H1 (cell line): ENCODE data around the gene SLC2A2. TPM values are rescaled to one million over a fixed set of nuclear protein-coding genes. Genes with fewer than 3 reads are reported as not detected.

ENCODE experiments used
- CTCF ChIA-PET: fragments of 300-600 bp; sonication (Branson Sonifier 250); formaldehyde crosslinking; loops from one replicate; lab custom pipeline; 2021; ENCODE audit not compliant: partially characterized antibody; lab: Charles Lee
- POLR2A ChIA-PET: fragments of 300-600 bp; sonication (Branson Sonifier 250); formaldehyde crosslinking; loops from one replicate; lab custom pipeline; 2021; ENCODE audit warnings: inconsistent platforms; ENCODE audit not compliant: partially characterized antibody; lab: Charles Lee
- DNase-seq, 2 experiments: peaks; one replicate each; pipeline versions ENCODE4 v3.0.0 to v3.0.0-alpha.2; 2010 to 2022; ENCODE audit warnings: low spot score in 2 of 2, low read depth in 1 of 2, mixed read lengths in 1 of 2
- FAIRE-seq: peaks from 2 replicates; lab custom pipeline; 2011; peaks lifted over from hg19 to GRCh38; lab: Jason Lieb, UNC
- H2AFZ ChIP-seq: 2 replicates; pipeline ENCODE4 v1.8.1; 2012; ENCODE audit warnings: low read length, inconsistent platforms
- H2AK5ac ChIP-seq: 2 replicates; pipeline ENCODE4 v1.6.1; 2013; ENCODE audit warnings: low read depth, low read length
- H2BK120ac ChIP-seq: replicated peaks from 2 replicates; pipeline ENCODE3; 2013; ENCODE audit warnings: low read depth, low read length, inconsistent platforms
- H2BK12ac ChIP-seq: 2 replicates; pipeline ENCODE4 v1.6.1; 2013; ENCODE audit warnings: low read depth, low read length
- H2BK15ac ChIP-seq: 2 replicates; pipeline ENCODE4 v1.6.1; 2013; ENCODE audit warnings: low read length
- H2BK20ac ChIP-seq: 2 replicates; pipeline ENCODE4 v1.6.1; 2013; ENCODE audit warnings: low read length
- H2BK5ac ChIP-seq: 2 replicates; pipeline ENCODE4 v1.6.1; 2013; ENCODE audit warnings: low read depth, low read length
- H3K14ac ChIP-seq: 2 replicates; pipeline ENCODE4 v1.6.1; 2013; ENCODE audit warnings: inconsistent platforms; ENCODE audit not compliant: insufficient read length
- H3K18ac ChIP-seq: 2 replicates; pipeline ENCODE4 v1.6.1; 2013; ENCODE audit warnings: low read length; ENCODE audit errors: extremely low read depth
- H3K23ac ChIP-seq: 2 replicates; pipeline ENCODE4 v1.6.1; 2013; ENCODE audit warnings: inconsistent platforms; ENCODE audit not compliant: insufficient read length
- H3K23me2 ChIP-seq: 2 replicates; pipeline ENCODE4 v1.6.1; 2013; ENCODE audit warnings: low read depth, low read length
- H3K27ac ChIP-seq: 2 replicates; pipeline ENCODE4 v1.6.1; 2011; ENCODE audit warnings: low read depth, low read length, inconsistent platforms
- H3K27me3 ChIP-seq, 4 experiments: replicated peaks in 1 of 4; 1 replicate in 1 of 4; 2 replicates in 3 of 4; pipeline versions ENCODE4 v1.6.1 to v1.8.1; 2011 to 2013; ENCODE audit warnings: low read length in 3 of 4, mild to moderate bottlenecking in 3 of 4, inconsistent platforms in 2 of 4, mixed read lengths in 2 of 4, moderate library complexity in 1 of 4; ENCODE audit not compliant: control insufficient read depth in 3 of 4, insufficient read depth in 3 of 4; ENCODE audit errors: extremely low read depth in 1 of 4
- H3K36me3 ChIP-seq, 4 experiments: 2 replicates each; pipeline versions ENCODE4 v1.6.1 to v1.8.1; 2011 to 2013; ENCODE audit warnings: mild to moderate bottlenecking in 4 of 4, low read length in 3 of 4, moderate library complexity in 2 of 4, control low read depth in 1 of 4, inconsistent platforms in 1 of 4; ENCODE audit not compliant: insufficient read depth in 4 of 4, control insufficient read depth in 2 of 4
- H3K4ac ChIP-seq: replicated peaks from 2 replicates; pipeline ENCODE3; 2013; ENCODE audit warnings: low read length, low read depth, mixed read lengths, inconsistent platforms; ENCODE audit not compliant: insufficient read length
- H3K4me1 ChIP-seq, 4 experiments: replicated peaks in 1 of 4; 1 replicate in 1 of 4; 2 replicates in 3 of 4; pipeline versions ENCODE4 v1.6.1 to v1.8.1; 2011 to 2013; ENCODE audit warnings: low read length in 3 of 4, inconsistent platforms in 2 of 4, mixed read lengths in 1 of 4; ENCODE audit not compliant: insufficient read depth in 4 of 4, control insufficient read depth in 3 of 4
- H3K4me2 ChIP-seq, 2 experiments: 2 replicates each; pipeline versions ENCODE4 v1.6.1 to v1.8.1; 2011 to 2013; ENCODE audit warnings: low read depth in 2 of 2, low read length in 2 of 2, control low read depth in 1 of 2, inconsistent platforms in 1 of 2, mild to moderate bottlenecking in 1 of 2; ENCODE audit not compliant: insufficient read depth in 1 of 2
- H3K4me3 ChIP-seq, 4 experiments: fragments of 200-600, 300-600 bp in 1 of 4; sonication (generic), shearing (Covaris generic), sonication (Bioruptor Twin) in 1 of 4; 2 replicates each; pipeline versions ENCODE4 v1.5.1 to v1.8.1; 2011 to 2016; ENCODE audit warnings: low read length in 4 of 4, low read depth in 3 of 4, control low read depth in 2 of 4, inconsistent platforms in 2 of 4, mild to moderate bottlenecking in 2 of 4, mixed read lengths in 1 of 4, moderate library complexity in 1 of 4; ENCODE audit not compliant: insufficient read depth in 2 of 4; ENCODE audit errors: extremely low read depth in 1 of 4
- H3K56ac ChIP-seq: replicated peaks from 2 replicates; pipeline ENCODE3; 2013; ENCODE audit warnings: low read depth, mild to moderate bottlenecking, mixed read lengths, low read length, inconsistent platforms; ENCODE audit not compliant: insufficient read length
- H3K79me1 ChIP-seq: 2 replicates; pipeline ENCODE4 v1.6.1; 2013; ENCODE audit warnings: low read depth, low read length, control low read depth
- H3K79me2 ChIP-seq, 2 experiments: 2 replicates each; pipeline versions ENCODE4 v1.6.1 to v1.8.1; 2012 to 2013; ENCODE audit warnings: low read length in 2 of 2, mild to moderate bottlenecking in 2 of 2, inconsistent platforms in 1 of 2; ENCODE audit not compliant: insufficient read depth in 2 of 2, control insufficient read depth in 1 of 2
- H3K9ac ChIP-seq, 4 experiments: replicated peaks in 1 of 4; 1 replicate in 1 of 4; 2 replicates in 3 of 4; pipeline versions ENCODE4 v1.6.1 to v1.8.1; 2011 to 2013; ENCODE audit warnings: low read depth in 3 of 4, low read length in 3 of 4, control low read depth in 2 of 4, mild to moderate bottlenecking in 2 of 4, moderate library complexity in 2 of 4, inconsistent platforms in 1 of 4; ENCODE audit errors: extremely low read depth in 1 of 4
- H3K9me3 ChIP-seq, 2 experiments: 2 replicates each; pipeline versions ENCODE4 v1.6.1 to v1.8.1; 2012 to 2013; ENCODE audit warnings: mild to moderate bottlenecking in 2 of 2, moderate library complexity in 2 of 2, control low read depth in 1 of 2, inconsistent platforms in 1 of 2, low read depth in 1 of 2, low read length in 1 of 2, mixed read lengths in 1 of 2; ENCODE audit not compliant: insufficient read depth in 2 of 2
- H4K20me1 ChIP-seq, 2 experiments: replicated peaks in 1 of 2; 2 replicates each; pipeline versions ENCODE3 to v1.8.1; 2011 to 2013; ENCODE audit warnings: inconsistent platforms in 2 of 2, low read length in 2 of 2, mild to moderate bottlenecking in 1 of 2; ENCODE audit not compliant: insufficient read depth in 2 of 2, control insufficient read depth in 1 of 2
- H4K5ac ChIP-seq: 2 replicates; pipeline ENCODE4 v1.6.1; 2013; ENCODE audit warnings: low read length, low read depth, mixed read lengths, inconsistent platforms; ENCODE audit not compliant: insufficient read length
- H4K8ac ChIP-seq: 2 replicates; pipeline ENCODE4 v1.8.0; 2013; ENCODE audit warnings: mild to moderate bottlenecking, moderate library complexity, low read length, inconsistent platforms; ENCODE audit not compliant: insufficient read depth; ENCODE audit errors: extremely low read depth
- H4K91ac ChIP-seq: replicated peaks from 2 replicates; pipeline ENCODE3; 2013; ENCODE audit warnings: low read length, mixed read lengths, inconsistent platforms; ENCODE audit not compliant: insufficient read length
- KDM1A ChIP-seq: fragments of 200-600, 300-600 bp; sonication (generic); IDR thresholded peaks from 2 replicates; pipeline ENCODE4 v1.7.1; 2016; ENCODE audit warnings: mild to moderate bottlenecking, low read length, borderline replicate concordance
- RAD21 ChIP-seq, 2 experiments: IDR thresholded peaks in 1 of 2; conservative IDR thresholded peaks in 1 of 2; 2 replicates each; pipeline ENCODE4 v1.6.1; 2011; ENCODE audit warnings: low read depth in 2 of 2, low read length in 2 of 2, improper control_type of control experiment in 1 of 2, inconsistent platforms in 1 of 2, mild to moderate bottlenecking in 1 of 2, moderate library complexity in 1 of 2
- RXRA ChIP-seq: IDR thresholded peaks from 2 replicates; pipeline ENCODE4 v1.6.1; 2011; ENCODE audit warnings: low read depth, mild to moderate bottlenecking, low read length, moderate library complexity; ENCODE audit not compliant: insufficient read depth
- TAF7 ChIP-seq: optimal IDR thresholded peaks from 2 replicates; pipeline ENCODE3; 2011; ENCODE audit warnings: low read depth, mild to moderate bottlenecking, inconsistent platforms, low read length, moderate library complexity, borderline replicate concordance
- TCF12 ChIP-seq: IDR thresholded peaks from 2 replicates; pipeline ENCODE4 v1.6.1; 2011; ENCODE audit warnings: low read depth, mild to moderate bottlenecking, low read length
- ZNF274 ChIP-seq: IDR thresholded peaks from 2 replicates; pipeline ENCODE4 v1.7.0; 2012; ENCODE audit warnings: low read length, borderline replicate concordance; ENCODE audit errors: extremely low read depth
- WGBS, 2 experiments: shearing (Covaris generic) in 1 of 2; methylation state at CpG; one replicate each; pipeline versions ENCODE4 v1.1.6 to v1.1.7; 2013 to 2015; ENCODE audit warnings: low lambda C conversion rate in 2 of 2, mixed read lengths in 2 of 2, inconsistent platforms in 1 of 2, low coverage in 1 of 2, missing lambda C conversion rate in 1 of 2; ENCODE audit not compliant: insufficient replicate concordance in 2 of 2, insufficient coverage in 1 of 2, insufficient read length in 1 of 2; ENCODE audit errors: extremely low coverage in 1 of 2, missing lambda C conversion rate in 1 of 2; 5-methylcytosine and 5-hydroxymethylcytosine counted together
- polyA plus RNA-seq, 7 experiments: library from polyadenylated mRNA; depleted of rRNA in 3 of 7; stranded (reverse) in 5 of 7; unstranded in 2 of 7; fragments of >200 nt in 5 of 7; fragments of 200-250 nt in 2 of 7; gene quantifications; 1 replicate in 5 of 7; 2 replicates in 1 of 7; 4 replicates in 1 of 7; pipeline versions ENCODE4 v1.2.1 to v1.2.3, GENCODE V29; 2011 to 2013; ENCODE audit warnings: missing spikeins in 2 of 7, mixed read lengths in 2 of 7
- total RNA-seq: library from RNA; stranded (reverse); fragmentation: NEBNext Ultra II Directional; extraction: Animal tissue kit (Norgen Biotek cat#: 25700); gene quantifications from 2 replicates; pipeline ENCODE4 v1.2.1, GENCODE V29; 2021

The SLC2A2 gene
- total and polyA plus RNA-seq, 2 of the 8 experiments (the other 6 are each of a cell fraction or from before 2014, with no cell fraction given): not detected

DNA sequence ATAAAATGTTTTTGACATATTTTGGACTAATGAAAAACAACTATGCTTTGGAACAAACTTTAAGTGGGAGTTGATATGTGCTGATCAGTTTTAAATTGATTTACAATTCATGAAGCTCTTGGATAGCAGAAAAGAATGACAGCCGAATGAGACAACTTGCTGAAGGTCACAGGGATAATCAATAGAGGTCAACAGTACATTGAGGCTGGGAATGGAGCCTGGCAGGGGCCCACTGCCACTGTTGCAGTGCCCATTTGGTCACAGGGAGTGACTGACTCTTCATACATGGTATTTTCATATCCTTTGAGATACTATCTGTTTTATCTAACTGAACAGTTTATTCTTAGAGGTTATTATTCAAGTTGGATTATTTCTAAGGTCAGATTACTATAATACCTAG is 59.4 kb downstream of the SLC2A2 start:
- no peak overlapping the region for H3K23ac ChIP-seq
- H3K4me2 ChIP-seq: no peak overlapping the region
- TF ChIP-seq KDM1A: no peak
- TF ChIP-seq RAD21 (IDR thresholded peaks at IDR 0.05 in 1 of 2, conservative IDR thresholded peaks at IDR 0.05 in 1 of 2; ENCODE audit: low read depth in 2 of 2, low read length in 2 of 2): no peak
- TF ChIP-seq RXRA: no peak
- no peak for TF ChIP-seq TCF12
- TF ChIP-seq ZNF274: no peak
- no peak for TF ChIP-seq TAF7
- H4K5ac ChIP-seq: no peak overlapping the region
- FAIRE-seq: no peak
- H3K4me1 ChIP-seq: peaks cover 0 to 3% (median 0%) of the 10 kb centered on the region in 4 experiments; a peak in 1 of 7 replicates
- POLR2A ChIA-PET: no interaction called here
- no peak for DNase-seq
- WGBS, 2 experiments: 86% methylated on average over 1 of the region's 1 CpG; no CpG with 5 or more reads in 1 of the 2 experiments
- H2BK12ac ChIP-seq: no peak overlapping the region
- no peak overlapping the region for H2BK120ac ChIP-seq
- H3K79me2 ChIP-seq: no peaks in the 10 kb centered on the region
- H3K9ac ChIP-seq: no peak overlapping the region
- no peak overlapping the region for H3K14ac ChIP-seq
- H2AFZ ChIP-seq: no peak overlapping the region
- H2BK5ac ChIP-seq: no peak overlapping the region
- no peak overlapping the region for H4K8ac ChIP-seq
- H3K27ac ChIP-seq: no peak overlapping the region
- H3K79me1 ChIP-seq: no peaks in the 10 kb centered on the region
- no peak overlapping the region for H2BK15ac ChIP-seq
- H3K4ac ChIP-seq: no peak overlapping the region
- H3K56ac ChIP-seq: no peak overlapping the region
- no peak overlapping the region for H2BK20ac ChIP-seq
- H4K20me1 ChIP-seq: no peaks in the 10 kb centered on the region
- H2AK5ac ChIP-seq: no peak overlapping the region
- H4K91ac ChIP-seq: no peak overlapping the region
- H3K36me3 ChIP-seq: no peaks in the 10 kb centered on the region
- no peaks in the 10 kb centered on the region for H3K23me2 ChIP-seq
- CTCF ChIA-PET: interaction anchor here (1.2 kb wide), 1 partner anchor 863 kb away, joined by 3 read pairs; no protein-coding TSS in a partner anchor
- no peaks in the 10 kb centered on the region for H3K27me3 ChIP-seq
- no peak overlapping the region for H3K4me3 ChIP-seq
- H3K18ac ChIP-seq: no peak overlapping the region
- H3K9me3 ChIP-seq: no peaks in the 10 kb centered on the region
